Suprapubic skin (tissue), 4 donors: ENCODE results near the gene COL6A1. TPM values are rescaled to one million over a fixed set of nuclear protein-coding genes. Genes with fewer than 3 reads are reported as not detected.

Source experiments
- DNase-seq, 2 donors: peaks; one replicate each; pipeline ENCODE4 v3.0.0-alpha.2; 2019; ENCODE audit warnings: low spot score in 2 of 2
- H3K27ac ChIP-seq: fragments of 200-600 bp; sonication (generic); one replicate; pipeline ENCODE4 v1.5.1; 2019
- H3K27me3 ChIP-seq: fragments of 200-600 bp; sonication (generic); one replicate; pipeline ENCODE4 v1.5.1; 2019
- H3K36me3 ChIP-seq: fragments of 200-600 bp; sonication (generic); one replicate; pipeline ENCODE4 v1.5.1; 2019
- H3K4me1 ChIP-seq: fragments of 200-600 bp; sonication (generic); one replicate; pipeline ENCODE4 v1.5.1; 2019
- H3K4me3 ChIP-seq: fragments of 200-600 bp; sonication (generic); one replicate; pipeline ENCODE4 v1.5.1; 2019; ENCODE audit warnings: mild to moderate bottlenecking
- H3K9me3 ChIP-seq: fragments of 200-600 bp; sonication (generic); one replicate; pipeline ENCODE4 v1.5.1; 2019
- CTCF ChIP-seq, 2 donors: fragments of 200-600 bp in 1 of 2; fragments of 450-650 bp in 1 of 2; sonication (generic) in 1 of 2; IDR thresholded peaks; one replicate each; pipeline ENCODE4 v1.5.1; 2016 to 2019; ENCODE audit warnings: antibody characterized with exemption in 2 of 2, mild to moderate bottlenecking in 1 of 2, moderate library complexity in 1 of 2
- EP300 ChIP-seq: sonication (generic); formaldehyde crosslinking; IDR thresholded peaks from one replicate; pipeline ENCODE4 v1.6.1; 2017; ENCODE audit warnings: antibody characterized with exemption
- POLR2A ChIP-seq, 2 donors: fragments of 450-650 bp; IDR thresholded peaks; one replicate each; pipeline ENCODE4 v1.6.1; 2017; ENCODE audit warnings: antibody characterized with exemption in 2 of 2, mild to moderate bottlenecking in 2 of 2, moderate library complexity in 2 of 2
- POLR2AphosphoS5 ChIP-seq, 3 donors: sonication (generic); formaldehyde crosslinking; IDR thresholded peaks; one replicate each; pipeline ENCODE4 v1.6.1; 2017; ENCODE audit warnings: antibody characterized with exemption in 3 of 3
- WGBS: methylation state at CpG from one replicate; pipeline ENCODE4 v1.1.5; 2018; 5-methylcytosine and 5-hydroxymethylcytosine counted together
- total RNA-seq, 4 donors: library from RNA; depleted of rRNA; stranded (reverse); fragments of >200 nt; gene quantifications; one replicate each; pipeline ENCODE4 v1.1.0, GENCODE V29; 2016

Gene COL6A1
- total RNA-seq, 4 donors from 2014 or later = 105 to 123 (median 109) TPM

DNA sequence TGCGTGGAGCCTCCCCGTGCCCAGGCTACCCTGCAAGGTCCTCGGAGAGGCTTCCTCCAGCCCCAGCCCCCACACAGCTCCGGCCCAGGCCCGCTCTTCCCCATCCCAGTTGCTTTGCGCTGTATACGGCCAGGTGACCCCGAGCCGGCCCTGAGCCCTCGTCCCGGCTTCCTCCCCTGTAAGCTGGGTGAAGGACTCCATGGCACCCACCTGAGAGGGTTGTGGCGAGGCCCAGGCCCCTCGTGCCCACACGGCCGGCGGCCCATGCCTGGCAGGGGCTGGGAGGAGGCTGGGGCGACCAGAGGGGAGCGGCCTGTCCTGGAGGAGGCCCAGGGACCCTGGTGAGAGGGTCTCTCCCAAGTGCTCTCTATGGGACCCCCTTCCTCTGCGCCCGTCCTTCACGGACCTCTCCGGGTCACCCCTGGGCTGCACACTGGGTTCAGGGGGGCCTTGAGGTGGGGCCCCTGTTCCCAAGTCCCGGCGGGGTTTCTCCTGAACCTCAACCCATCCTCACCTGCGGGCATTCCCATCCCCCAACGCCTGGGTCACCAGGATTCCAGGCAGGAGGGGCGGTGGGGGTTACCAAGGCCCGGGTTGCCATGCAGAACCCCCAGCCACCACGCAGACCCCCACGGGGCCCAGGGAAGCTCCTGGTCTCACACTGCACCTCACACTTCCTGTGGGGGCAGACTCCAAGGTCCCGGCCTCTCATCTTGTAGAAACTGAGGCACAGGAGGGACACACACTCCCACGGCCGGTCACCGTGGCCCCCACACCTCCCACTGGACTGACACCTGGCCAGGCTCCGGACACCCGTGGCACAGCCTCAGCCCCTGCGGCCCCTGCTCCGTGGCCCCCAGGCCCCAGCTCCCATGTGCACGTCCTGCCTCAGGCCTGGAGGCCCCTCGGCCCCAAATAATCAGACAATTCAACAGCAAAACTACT, 25.2 kb downstream of the COL6A1 start:
- no peak for TF ChIP-seq EP300
- no peak for TF ChIP-seq CTCF (IDR thresholded peaks at IDR 0.05)
- no peak for TF ChIP-seq POLR2AphosphoS5 (IDR thresholded peaks at IDR 0.05)
- no peak for TF ChIP-seq POLR2A (IDR thresholded peaks at IDR 0.05)
- Histone ChIP-seq H3K4me3 (no peak overlapping the region), H3K36me3 (peaks cover 25% of the 10 kb centered on the region), H3K27me3 (no peaks in the 10 kb centered on the region), H3K27ac (no peak overlapping the region), H3K4me1 (no peaks in the 10 kb centered on the region), H3K9me3 (peaks cover 4% of the 10 kb centered on the region)
- 89% methylated on average over 10 of the region's 40 CpGs for WGBS
- DNase-seq = no peak

GRCh38 chr21:46007492-46007868, 25.9 kb downstream of the COL6A1 start:
- Histone ChIP-seq H3K27me3 (no peaks in the 10 kb centered on the region), H3K4me3 (no peak overlapping the region), H3K9me3 (peaks cover 4% of the 10 kb centered on the region), H3K36me3 (peaks cover 18% of the 10 kb centered on the region), H3K27ac (no peak overlapping the region), H3K4me1 (no peaks in the 10 kb centered on the region)
- DNase-seq = no peak
- TF ChIP-seq POLR2A (IDR thresholded peaks at IDR 0.05) (no peak), POLR2AphosphoS5 (IDR thresholded peaks at IDR 0.05) (no peak), EP300 (no peak)
- WGBS = 63% methylated on average over 3 of the region's 4 CpGs

GRCh38 chr21:46008893-46009621, 27.5 kb downstream of the COL6A1 start:
- no peak for DNase-seq
- Histone ChIP-seq H3K36me3 (peaks cover 2% of the 10 kb centered on the region), H3K27ac (no peak overlapping the region), H3K4me1 (no peaks in the 10 kb centered on the region), H3K27me3 (no peaks in the 10 kb centered on the region), H3K4me3 (no peak overlapping the region), H3K9me3 (peaks cover 4% of the 10 kb centered on the region)
- WGBS = 84% methylated on average over 13 of the region's 16 CpGs
- TF ChIP-seq POLR2AphosphoS5 (IDR thresholded peaks at IDR 0.05) (no peak), CTCF (IDR thresholded peaks at IDR 0.05) (no peak), POLR2A (IDR thresholded peaks at IDR 0.05) (no peak), EP300 (no peak)

DNA sequence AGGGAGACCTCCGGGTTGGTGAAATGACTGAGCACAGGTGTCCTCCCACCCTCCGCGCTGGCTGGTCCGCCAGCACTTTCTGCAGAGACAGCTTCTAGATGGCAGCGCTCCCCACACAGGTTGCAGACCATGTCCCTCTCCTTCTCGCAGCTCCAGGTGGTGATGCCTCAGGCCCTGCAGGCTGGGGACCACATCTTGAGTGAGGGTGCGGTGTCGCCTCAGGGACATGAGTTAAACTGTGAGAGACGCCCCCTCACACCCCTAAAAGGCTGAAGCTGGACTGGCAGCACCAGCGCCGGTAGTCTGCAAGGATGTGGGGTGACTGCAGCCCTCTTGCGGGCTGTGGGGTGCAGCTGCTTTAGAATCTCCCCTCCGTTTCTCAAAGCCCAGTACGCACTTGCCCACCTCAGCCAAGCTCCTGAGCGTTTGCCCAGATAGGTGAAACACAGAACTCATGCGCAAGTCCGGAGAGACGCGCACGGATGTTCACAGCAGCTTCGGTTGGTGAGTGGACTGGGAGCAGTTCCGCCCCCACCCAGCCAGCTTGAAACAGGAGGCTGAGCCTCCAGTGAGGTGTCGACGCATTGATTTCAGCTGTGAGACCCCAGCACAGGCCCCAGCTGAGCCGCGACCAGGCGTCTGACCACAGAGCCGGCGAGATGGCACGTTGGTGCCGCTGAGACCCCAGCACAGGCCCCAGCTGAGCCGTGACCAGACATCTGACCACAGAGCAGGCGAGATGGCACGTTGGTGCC, 28.6 kb downstream of the COL6A1 start:
- H3K9me3 ChIP-seq = peaks cover 4% of the 10 kb centered on the region
- no peaks in the 10 kb centered on the region for H3K27me3 ChIP-seq
- WGBS = 90% methylated on average over 19 of the region's 34 CpGs
- DNase-seq = no peak
- H3K27ac ChIP-seq = no peak overlapping the region
- H3K4me3 ChIP-seq = no peak overlapping the region
- TF ChIP-seq CTCF (IDR thresholded peaks at IDR 0.05) = no peak
- no peak for TF ChIP-seq POLR2AphosphoS5 (IDR thresholded peaks at IDR 0.05)
- no peak for TF ChIP-seq POLR2A (IDR thresholded peaks at IDR 0.05)
- no peak for TF ChIP-seq EP300
- no peaks in the 10 kb centered on the region for H3K4me1 ChIP-seq
- no peaks in the 10 kb centered on the region for H3K36me3 ChIP-seq

GRCh38 chr21:46011267-46011967, 29.8 kb downstream of the COL6A1 start:
- Histone ChIP-seq H3K4me1 (no peaks in the 10 kb centered on the region), H3K27me3 (no peaks in the 10 kb centered on the region), H3K9me3 (peaks cover 4% of the 10 kb centered on the region), H3K4me3 (no peak overlapping the region), H3K27ac (no peak overlapping the region), H3K36me3 (no peaks in the 10 kb centered on the region)
- no peak for DNase-seq
- TF ChIP-seq EP300 = no peak
- TF ChIP-seq POLR2A (IDR thresholded peaks at IDR 0.05) = no peak
- no peak for TF ChIP-seq CTCF (IDR thresholded peaks at IDR 0.05)
- no peak for TF ChIP-seq POLR2AphosphoS5 (IDR thresholded peaks at IDR 0.05)
- 76% methylated on average over 19 of the region's 22 CpGs for WGBS
